Nucleus accumbens (tissue), 56 donors: Measurements from ENCODE around the gene ADGRV1.

Experiments
- DNase-seq, 56 donors: peaks; one replicate each; lab custom pipeline; 2025; lab: John Stamatoyannopoulos, UW

Gene ADGRV1

DNA sequence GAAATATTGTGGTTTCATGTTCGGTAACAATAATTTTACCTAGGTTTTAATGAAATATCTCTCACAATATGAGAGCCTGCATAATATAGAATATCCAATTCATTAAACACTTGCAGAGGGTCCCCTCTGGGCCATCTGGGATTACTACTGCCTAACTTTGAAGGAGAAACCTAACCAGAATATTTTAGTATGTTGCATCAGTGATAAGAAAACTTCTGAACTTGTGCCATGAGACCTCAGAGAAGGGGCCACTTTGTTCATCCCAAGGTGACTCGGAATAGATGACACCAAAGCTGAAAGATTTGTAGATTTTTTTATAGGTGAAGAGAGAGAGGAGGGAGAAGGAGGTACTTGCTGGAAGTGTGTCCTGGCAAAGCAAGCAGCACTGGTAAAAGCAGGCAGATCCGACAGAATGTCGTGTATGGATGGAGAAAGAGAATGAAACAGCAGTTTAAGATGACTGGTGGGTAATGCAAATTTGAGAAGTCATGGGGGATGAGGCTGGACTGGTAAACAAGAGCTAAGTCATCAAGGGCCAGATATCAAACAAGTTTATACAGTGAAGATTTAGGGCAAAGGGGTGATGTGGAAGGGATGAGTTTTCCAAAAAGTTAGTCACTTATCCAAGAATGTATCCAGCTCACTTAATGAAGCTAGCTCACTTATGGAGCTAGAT lies 372.3 kb downstream of the ADGRV1 start:
- no peak for DNase-seq

DNA sequence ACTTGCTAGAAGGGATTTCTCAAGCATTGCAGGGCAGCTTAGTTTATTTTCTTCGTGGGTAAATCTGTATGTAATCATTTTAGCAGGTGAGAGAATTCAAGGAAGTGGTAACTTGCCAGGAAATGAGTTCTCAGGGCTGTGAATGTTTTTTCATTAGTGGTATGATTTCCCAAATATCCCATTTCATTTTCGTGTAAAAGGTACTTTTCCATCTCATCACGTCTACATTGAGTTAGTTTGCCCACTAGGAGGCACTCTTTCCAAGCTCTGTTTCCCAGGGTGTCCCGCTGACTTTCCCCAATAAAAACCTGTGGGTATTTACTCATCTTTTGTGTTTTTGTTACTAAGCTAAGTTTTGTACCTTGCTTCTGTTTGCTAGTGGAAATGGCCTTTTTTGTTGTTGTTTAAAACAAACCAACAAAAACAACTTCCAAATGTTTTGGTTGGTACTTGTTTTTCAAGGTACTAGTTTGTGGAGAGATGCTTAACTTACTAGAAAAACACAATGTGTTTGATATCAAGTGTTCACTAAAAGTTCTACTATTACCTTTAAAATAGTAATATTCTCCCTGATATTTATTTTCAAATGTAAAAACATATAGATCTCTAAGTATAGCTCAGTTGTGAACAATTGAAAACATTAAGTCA lies 373.6 kb downstream of the ADGRV1 start:
- DNase-seq: peak in 13 of 56 donors; percentile 0 to 35 (median 11)

DNA sequence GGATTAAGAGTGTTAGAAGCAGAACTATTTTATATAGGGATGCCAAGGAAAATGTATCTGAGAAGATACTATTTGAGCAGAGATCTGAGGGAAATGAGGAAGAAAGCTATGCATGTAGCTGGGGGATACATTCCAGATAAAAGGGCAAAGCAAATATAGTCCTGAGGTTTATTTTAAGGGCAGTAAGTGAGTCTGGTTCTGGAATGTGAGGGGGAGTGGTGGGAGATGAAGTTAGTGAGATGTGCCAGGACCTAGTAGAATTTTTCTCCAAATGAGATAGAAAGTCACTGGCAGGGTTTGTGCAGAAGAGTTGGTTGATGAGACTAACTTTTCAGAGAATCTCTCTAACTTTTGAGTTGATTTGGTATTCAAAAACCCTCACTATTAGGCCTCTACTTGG lies 374.7 kb downstream of the ADGRV1 start:
- DNase-seq: no peak

DNA sequence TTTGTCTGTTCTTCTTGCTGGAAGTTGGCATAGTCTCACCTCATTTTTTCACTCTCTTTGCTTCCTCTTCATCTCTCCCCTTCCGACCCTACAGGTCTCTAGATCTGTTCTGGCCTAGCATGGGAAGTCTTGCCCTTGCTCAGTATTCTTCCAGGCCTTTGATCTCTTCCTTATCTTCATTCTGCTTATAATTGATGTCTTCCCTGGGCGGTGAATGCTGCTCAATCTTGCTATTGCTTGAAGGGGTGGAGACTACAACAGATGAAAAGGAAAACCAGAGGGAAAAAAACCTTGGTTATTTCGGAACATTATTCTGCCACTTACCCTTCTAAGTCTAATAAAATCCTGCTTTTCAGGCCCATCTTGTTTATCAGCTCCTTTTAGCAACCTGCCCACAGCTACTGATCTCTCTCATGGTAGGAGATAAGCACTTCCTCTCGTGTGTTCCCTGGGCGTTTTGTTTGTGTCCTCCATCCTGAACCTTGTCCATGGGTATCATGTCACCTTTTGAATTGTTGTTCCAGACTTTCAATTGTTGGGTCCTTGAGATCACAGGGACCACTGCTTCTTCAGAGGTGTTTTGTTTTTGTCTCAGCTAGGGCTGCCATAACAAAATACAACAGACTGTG lies 375.6 kb downstream of the ADGRV1 start:
- DNase-seq: no peak

DNA sequence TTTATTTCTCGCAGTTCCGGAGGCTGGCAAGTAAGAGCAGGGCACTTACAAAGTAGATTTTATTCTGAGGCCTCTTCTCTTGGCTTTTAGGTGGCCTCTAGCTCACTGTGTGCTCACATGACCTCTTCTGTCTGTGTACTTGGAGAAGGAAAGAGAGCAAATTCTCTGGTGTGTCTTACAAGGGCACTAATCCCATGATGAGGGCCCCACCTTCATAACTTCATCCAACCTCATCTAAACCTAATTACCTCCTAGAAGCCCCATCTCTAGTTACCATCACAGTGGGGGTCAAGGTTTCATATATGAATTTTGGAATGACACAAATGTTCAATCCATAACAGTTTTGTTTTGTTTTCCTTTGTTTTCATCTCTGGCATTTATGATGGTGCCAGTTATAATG lies 376.1 kb downstream of the ADGRV1 start:
- DNase-seq: no peak

DNA sequence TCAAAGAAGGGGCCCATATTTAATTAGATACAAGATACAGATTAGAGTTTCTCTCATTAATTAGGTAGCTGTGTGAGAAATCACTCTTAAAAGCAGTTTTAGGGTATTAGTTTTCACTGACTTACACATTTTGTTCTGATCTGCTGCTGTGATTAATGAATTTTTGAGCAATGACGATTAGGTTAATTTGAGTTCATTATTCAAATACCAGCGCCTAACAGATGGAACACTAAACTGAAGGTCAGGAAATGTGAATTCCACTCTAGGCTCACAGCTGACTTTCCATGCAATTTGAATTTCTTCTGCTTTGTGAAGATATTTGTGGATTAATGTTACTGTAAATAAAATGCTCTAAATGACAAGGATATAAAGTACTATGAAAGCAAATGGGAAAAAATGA lies 380.6 kb downstream of the ADGRV1 start:
- no peak for DNase-seq

DNA sequence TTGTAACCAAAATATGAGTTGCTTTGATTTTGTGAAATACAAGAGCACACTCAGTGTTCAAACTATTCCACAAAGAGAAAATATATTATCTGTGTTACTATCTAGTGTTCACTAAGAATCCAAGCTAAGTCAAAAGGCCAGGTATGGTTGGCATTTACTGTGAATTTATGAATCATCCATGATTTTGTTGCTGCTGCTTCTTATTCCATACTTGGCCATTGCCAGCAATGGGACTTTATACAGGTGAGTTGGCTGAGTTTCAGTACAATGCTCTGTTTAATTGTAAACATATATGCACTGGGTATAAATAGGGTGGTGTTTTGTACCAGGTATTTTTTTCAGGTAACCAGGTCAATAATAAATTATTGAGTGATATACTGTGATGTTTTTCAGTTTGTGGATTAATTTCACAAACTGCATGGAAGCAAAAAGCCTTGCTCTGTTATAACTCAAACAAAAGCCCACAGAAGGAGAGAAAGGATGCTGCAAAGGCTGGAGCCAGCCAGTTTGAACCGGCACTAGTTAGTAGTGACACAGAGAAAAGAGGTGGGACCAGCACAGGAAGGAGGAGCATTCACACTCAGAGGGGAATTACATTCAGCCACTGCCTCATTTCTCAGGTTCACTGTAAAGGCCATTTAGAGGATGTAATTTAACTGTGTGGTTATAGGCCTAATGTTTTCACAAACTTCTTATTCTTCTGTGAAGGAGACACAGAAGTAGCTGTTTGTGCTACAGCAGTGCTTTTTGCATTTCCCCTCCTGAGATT lies 381.8 kb downstream of the ADGRV1 start:
- DNase-seq: peak in 6 of 56 donors; percentile 5 to 37 (median 9)

DNA sequence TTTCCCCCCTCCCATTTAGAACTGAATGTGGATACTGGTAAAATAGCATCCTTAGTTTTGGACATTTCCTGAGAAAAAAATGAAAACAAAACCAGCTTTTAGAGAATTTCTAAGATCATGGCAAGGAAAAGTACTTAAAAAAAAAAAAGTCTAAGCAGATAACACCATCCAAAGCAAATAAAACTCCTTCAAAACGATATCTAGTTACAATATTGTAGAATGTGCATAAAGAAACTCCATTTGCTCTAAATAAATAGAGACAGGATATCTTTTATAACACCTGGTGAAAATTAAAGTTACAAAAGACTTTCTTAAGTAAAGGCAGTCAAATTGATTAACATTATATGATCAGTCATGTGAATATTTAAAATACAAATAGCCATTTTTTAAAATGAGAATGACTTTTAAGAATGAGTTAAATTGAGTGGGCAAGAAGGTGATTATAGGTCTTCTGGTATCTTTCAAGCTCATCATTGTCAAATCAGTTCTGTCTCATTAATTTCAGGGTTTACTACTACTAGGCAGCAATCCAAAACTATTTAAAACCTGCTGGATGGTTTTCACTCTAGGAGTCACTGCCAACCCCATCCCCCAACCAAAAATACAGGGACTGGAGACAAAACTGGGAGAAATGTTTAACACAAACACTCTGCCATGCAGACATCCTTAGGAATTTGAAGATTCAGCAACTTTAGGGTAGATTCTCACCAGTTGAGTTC lies 382.6 kb downstream of the ADGRV1 start:
- no peak for DNase-seq

DNA sequence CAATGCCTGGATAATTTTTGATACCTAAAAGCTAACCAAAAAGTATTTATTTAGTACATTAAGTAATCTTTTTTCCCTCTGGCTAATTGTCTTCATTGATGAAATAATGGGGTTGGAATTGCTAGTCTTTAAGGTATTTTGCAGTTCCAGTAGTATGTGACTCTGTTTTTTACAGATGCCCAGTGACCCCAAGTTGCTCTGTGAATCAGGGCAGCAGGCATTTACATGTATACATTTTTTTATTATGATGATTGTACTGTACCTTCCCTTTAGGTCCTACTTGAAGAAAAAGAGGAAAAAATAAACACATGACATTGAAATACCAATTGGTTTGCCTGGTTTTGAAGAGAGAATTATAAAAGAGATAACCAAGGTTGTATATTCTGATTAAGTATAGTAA lies 385.5 kb downstream of the ADGRV1 start:
- no peak for DNase-seq

DNA sequence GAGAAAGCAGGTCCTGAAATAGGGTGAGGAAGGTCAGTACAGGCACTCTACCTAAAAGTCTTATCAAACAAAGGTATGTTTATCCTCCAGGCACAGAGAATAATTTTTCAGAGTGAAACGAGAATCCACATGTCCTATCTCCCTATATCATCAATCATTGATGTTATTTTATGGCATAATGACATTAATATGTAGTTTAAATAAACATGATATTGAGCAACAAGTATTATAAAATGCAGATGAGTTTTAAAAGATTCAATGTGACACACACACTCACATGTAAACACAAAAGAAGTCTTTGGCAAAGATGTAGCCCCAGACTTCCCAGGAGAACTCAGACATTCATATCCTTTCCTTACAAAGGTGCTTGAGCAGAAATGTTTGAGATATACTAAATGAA lies 389.1 kb downstream of the ADGRV1 start:
- DNase-seq: no peak

DNA sequence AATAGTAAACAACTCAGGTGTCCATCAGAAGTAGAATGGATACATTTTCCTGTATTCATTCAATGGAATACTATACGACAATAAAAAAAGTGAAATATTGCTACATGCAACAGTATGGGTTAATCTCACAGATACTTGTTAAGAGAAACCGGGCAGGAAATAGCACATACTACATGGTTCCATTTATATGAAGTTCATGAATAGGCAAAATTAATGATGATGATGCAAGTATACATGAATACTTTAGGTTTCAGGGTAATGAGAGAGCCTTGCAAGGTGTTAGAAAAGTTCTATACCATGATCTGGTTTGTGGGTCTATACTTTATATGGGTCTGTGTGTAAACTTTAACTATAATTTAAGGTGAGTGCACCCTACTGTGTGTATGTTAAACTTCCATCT lies 390.4 kb downstream of the ADGRV1 start:
- DNase-seq: no peak

DNA sequence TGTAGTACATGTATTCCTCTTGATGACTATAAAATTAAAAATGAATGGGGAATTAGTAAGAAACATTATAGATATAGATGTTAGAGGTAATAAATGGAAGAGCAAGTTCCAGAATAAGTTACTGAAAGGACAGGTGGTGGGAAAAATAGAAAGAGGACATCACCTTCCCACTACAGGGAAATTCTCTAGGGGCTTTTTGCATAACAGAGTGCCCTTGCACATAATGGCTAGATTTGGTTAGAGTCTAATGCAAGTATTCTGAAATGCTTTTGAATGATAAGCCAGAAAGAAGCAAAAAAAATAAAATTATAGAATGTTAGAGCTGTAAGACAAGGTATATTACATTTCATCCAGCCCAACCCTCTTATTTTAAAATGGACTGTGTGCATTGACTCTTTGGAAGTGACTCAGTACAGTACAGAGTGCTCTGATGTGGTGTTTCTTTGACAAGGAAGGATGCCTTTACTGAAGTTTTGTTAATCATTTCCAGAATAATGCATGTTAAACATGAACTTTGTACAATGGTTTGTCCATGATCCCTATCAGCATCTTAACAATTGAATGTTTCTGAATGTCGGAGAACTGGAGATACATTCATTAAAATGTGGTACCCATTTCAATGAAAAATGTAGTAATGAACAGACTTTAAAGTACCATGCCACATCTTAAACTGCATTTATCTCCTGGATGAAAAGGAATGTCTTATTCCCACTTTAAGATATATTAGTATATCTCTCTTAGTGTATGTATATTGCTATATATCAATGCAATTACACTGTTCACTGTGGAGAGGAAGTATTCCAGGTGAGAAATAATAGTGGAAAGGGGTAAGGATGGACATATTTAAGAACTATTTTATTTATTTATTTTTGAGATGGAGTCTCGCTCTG lies 391.1 kb downstream of the ADGRV1 start:
- DNase-seq: no peak

DNA sequence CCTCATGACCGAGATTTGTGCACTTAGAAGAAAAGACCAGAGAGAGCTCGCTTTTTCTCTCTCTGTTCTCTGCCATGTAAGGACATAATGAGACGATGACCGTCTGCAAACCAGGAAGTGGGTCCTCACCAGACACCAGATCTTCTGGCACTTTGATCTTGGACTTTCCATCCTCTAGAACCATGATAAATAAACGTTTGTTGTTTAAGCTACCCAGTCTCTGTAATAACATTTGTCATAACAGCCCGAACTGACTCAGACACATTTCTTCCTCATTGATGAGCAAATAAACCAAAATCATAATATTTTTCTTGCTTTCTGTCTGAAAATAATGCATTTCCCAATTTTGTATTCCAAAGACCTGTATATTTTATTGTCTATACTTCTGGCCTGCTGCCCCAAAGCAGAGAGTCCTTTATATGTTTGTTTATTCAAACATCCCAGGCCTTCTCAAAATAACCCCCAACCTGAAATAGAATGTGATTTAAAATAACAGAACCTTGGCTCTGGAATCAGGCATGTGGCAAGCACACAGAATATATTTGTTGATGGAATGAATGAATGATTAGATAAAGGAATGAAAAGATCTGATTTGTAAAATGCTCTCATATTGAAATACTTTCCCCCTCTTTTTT lies 396.5 kb downstream of the ADGRV1 start:
- no peak for DNase-seq

DNA sequence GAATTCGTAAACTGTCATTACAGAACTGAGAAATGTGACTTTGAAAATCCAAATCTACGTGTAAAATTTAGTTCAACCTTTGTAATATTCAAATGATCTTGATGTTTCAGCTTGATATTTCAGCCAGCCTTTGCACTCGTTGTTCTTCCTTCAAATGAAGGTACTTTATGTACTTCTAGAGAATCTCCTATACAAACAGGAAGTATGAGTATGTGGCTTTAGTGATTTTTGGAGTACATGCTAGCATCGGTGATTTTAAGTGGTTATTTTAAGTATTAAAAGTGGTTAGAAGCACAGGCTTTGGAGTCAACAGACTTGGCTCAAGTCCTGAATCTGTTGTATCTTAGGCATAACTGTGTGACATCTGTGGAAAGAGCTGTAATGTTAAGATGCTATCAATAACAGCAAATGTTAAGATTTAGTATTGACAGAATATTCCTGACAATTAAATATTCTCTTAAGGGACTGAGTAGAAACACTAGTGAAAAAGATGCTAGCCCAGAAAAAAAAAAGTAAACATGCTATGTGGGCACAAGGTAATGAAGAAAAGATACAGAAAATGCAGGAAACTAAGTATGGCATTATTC lies 398.0 kb downstream of the ADGRV1 start:
- no peak for DNase-seq

DNA sequence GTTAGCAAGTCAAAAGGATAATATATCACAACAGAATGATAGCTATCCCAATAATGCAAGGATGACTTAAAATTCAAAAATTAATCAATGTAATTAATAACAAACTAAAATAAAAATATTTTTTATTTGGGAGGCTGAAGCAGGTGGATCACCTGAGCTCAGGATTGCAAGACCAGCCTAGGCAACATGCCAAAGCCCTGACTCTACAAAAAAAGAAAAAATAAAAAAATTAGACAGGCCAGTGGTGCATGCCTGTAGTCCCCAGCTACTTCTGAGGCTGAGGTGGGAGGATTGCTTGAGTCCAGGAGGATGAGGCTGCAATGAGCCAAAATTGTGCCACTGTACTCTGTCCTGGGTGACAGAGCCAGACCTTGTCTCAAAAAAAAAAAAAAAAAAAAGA lies 399.3 kb downstream of the ADGRV1 start:
- no peak for DNase-seq

DNA sequence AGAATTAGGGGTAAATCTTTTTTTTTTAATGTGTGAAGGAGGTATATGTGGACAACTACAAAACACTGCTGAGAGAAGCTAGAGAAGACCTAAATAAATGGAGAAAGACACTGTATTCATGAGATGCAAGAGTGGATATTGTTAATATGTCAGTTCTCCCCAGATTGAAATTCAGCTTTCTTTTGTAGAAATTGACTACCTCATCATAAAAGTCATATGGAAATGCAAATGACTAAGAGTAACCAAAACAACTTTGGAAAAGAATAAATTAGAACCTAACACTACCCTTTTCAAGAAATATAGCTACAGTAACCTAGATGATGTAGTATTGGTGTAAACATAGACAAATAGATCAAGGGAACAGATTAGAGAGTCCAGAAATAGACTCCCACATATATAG lies 400.7 kb downstream of the ADGRV1 start:
- DNase-seq: no peak

DNA sequence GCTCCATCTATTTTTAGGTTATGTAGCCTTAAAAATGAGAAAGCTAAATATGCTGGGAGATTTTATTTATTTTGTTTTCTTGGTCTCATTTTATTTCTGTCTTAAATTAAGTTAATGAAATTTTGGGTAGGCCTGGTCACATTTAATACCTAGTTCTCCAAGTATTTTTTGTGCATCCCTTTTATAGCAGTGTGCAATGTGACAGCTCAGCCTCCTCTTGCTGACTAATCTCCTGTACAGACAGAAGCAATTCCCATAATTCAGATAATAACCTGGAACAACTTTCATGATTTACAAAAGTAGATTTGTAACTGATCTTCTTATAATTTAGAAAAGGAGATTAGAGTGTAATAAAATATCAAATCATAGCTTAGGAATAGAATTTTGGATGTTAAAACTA lies 403.9 kb downstream of the ADGRV1 start:
- peak in 5 of 56 donors; percentile 1 to 35 (median 6) for DNase-seq

DNA sequence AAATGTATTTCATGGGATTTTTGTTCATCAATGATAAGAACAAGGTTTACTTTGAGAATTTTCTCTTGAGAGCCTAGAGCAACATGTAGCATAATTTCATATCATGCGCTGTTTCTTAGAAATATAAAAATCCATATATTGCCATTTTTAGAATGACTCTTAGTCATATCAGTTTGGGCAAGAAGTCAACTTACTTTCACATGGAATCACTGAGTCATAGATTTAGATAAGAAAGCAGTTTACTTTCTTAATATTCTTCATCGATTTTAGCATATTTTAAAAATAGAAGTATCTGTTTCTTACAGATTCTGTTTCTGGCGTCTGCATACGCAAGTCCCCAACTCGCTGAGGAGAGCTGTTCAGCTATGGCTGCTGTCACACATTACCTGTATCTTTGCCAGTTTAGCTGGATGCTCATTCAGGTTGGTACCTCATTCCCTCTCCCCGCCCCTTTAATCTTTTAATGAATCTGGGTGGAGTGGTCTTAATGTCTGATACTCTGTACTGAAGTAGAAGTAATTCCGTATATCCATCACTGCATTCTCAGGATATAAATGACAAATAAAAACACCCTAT lies 406.6 kb downstream of the ADGRV1 start:
- DNase-seq: no peak
